Osteoblast (primary cell): ENCODE measurements around the gene AFF3. TPM values are rescaled to one million over a fixed set of nuclear protein-coding genes. Genes with fewer than 3 reads are reported as not detected.

ENCODE experiments used
- DNase-seq: peaks from one replicate; pipeline ENCODE4 v3.0.0; 2011; ENCODE audit warnings: low spot score, mixed read lengths; ENCODE audit not compliant: insufficient read length; ENCODE audit errors: missing footprints
- H2AFZ ChIP-seq: 2 replicates; pipeline ENCODE4 v1.6.0; 2011; ENCODE audit warnings: mild to moderate bottlenecking, low read length
- H3K27ac ChIP-seq: 2 replicates; pipeline ENCODE4 v1.5.1; 2011; ENCODE audit warnings: mild to moderate bottlenecking, low read depth, low read length, moderate library complexity
- H3K27me3 ChIP-seq: 2 replicates; pipeline ENCODE4 v1.6.0; 2012; ENCODE audit warnings: mild to moderate bottlenecking, control low read depth, inconsistent platforms, low read length, moderate library complexity; ENCODE audit not compliant: insufficient read depth
- H3K36me3 ChIP-seq: 2 replicates; pipeline ENCODE4 v1.5.1; 2011; ENCODE audit warnings: mild to moderate bottlenecking, low read length, control low read depth, moderate library complexity; ENCODE audit not compliant: insufficient read depth
- H3K4me1 ChIP-seq: 2 replicates; pipeline ENCODE4 v1.5.1; 2011; ENCODE audit warnings: mild to moderate bottlenecking, low read length, control low read depth, moderate library complexity; ENCODE audit not compliant: insufficient read depth
- H3K4me2 ChIP-seq: 2 replicates; pipeline ENCODE4 v1.6.0; 2011; ENCODE audit warnings: mild to moderate bottlenecking, low read length; ENCODE audit not compliant: insufficient read depth
- H3K4me3 ChIP-seq: fragments of 200-600 bp; sonication (generic); 3 replicates; pipeline ENCODE4 v1.5.1; 2012; ENCODE audit warnings: mild to moderate bottlenecking, low read length, inconsistent platforms; ENCODE audit not compliant: insufficient read depth
- H3K79me2 ChIP-seq: 2 replicates; pipeline ENCODE4 v1.6.0; 2012; ENCODE audit warnings: mild to moderate bottlenecking, low read length, control low read depth, inconsistent platforms; ENCODE audit not compliant: insufficient read depth
- H3K9me3 ChIP-seq: 2 replicates; pipeline ENCODE4 v1.5.1; 2011; ENCODE audit warnings: low read depth, low read length, control low read depth
- H4K20me1 ChIP-seq: 2 replicates; pipeline ENCODE4 v1.6.0; 2012; ENCODE audit warnings: mild to moderate bottlenecking, low read length, control low read depth; ENCODE audit not compliant: insufficient read depth
- CTCF ChIP-seq: IDR thresholded peaks from 2 replicates; pipeline ENCODE4 v1.5.1; 2011; ENCODE audit warnings: mild to moderate bottlenecking, low read depth, low read length, moderate library complexity; ENCODE audit errors: extremely low read depth
- total RNA-seq: library from RNA; depleted of rRNA; stranded (reverse); fragments of >200 nt; gene quantifications from 2 replicates; pipeline ENCODE4 v1.2.3, GENCODE V29; 2012

The AFF3 gene
- total RNA-seq, 1 donor = 4.3 TPM

- no peaks in the 10 kb centered on the region for H3K27me3 ChIP-seq
- H3K4me3 ChIP-seq = no peak overlapping the region
- peak overlapping the region; percentile 95 for H3K27ac ChIP-seq
- peak overlapping the region; percentile 17 for H3K4me2 ChIP-seq
- H2AFZ ChIP-seq = no peak overlapping the region
- H3K36me3 ChIP-seq = no peaks in the 10 kb centered on the region
- H3K9me3 ChIP-seq = no peaks in the 10 kb centered on the region
- H4K20me1 ChIP-seq = no peaks in the 10 kb centered on the region
- no peaks in the 10 kb centered on the region for H3K79me2 ChIP-seq
- TF ChIP-seq CTCF = no peak
- no peak for DNase-seq
- peaks cover 54% of the 10 kb centered on the region for H3K4me1 ChIP-seq
These were observed 263.6 kb downstream of the AFF3 start for GRCh38 chr2:99878581-99879350.

- Histone ChIP-seq H3K9me3 (no peaks in the 10 kb centered on the region), H3K27ac (peak overlapping the region; percentile 95), H3K36me3 (no peaks in the 10 kb centered on the region), H3K4me2 (no peak overlapping the region), H2AFZ (no peak overlapping the region), H4K20me1 (no peaks in the 10 kb centered on the region), H3K27me3 (no peaks in the 10 kb centered on the region), H3K4me1 (peaks cover 54% of the 10 kb centered on the region), H3K79me2 (no peaks in the 10 kb centered on the region), H3K4me3 (no peak overlapping the region)
- no peak for TF ChIP-seq CTCF
- no peak for DNase-seq
These were observed 264.4 kb downstream of the AFF3 start for GRCh38 chr2:99877963-99878362.

GRCh38 chr2:99876956-99877355 is 265.4 kb downstream of the AFF3 start:
- Histone ChIP-seq H3K36me3 (no peaks in the 10 kb centered on the region), H2AFZ (no peak overlapping the region), H4K20me1 (no peaks in the 10 kb centered on the region), H3K9me3 (no peaks in the 10 kb centered on the region), H3K4me1 (peaks cover 44% of the 10 kb centered on the region), H3K4me2 (no peak overlapping the region), H3K4me3 (no peak overlapping the region), H3K27me3 (no peaks in the 10 kb centered on the region), H3K79me2 (no peaks in the 10 kb centered on the region), H3K27ac (no peak overlapping the region)
- no peak for DNase-seq
- no peak for TF ChIP-seq CTCF

GRCh38 chr2:99875627-99876201 is 266.7 kb downstream of the AFF3 start:
- Histone ChIP-seq H3K4me3 (no peak overlapping the region), H3K36me3 (no peaks in the 10 kb centered on the region), H3K4me2 (no peak overlapping the region), H3K27ac (no peak overlapping the region), H3K27me3 (no peaks in the 10 kb centered on the region), H3K9me3 (no peaks in the 10 kb centered on the region), H3K4me1 (peaks cover 31% of the 10 kb centered on the region), H2AFZ (no peak overlapping the region), H4K20me1 (no peaks in the 10 kb centered on the region), H3K79me2 (no peaks in the 10 kb centered on the region)
- no peak for TF ChIP-seq CTCF
- DNase-seq = no peak
